GM20431 (cell line): ENCODE data around the gene ARL6IP1.
"Not testable (repeated sequence)": the region's sequence is repeated elsewhere in the genome, so short reads cannot be mapped to it uniquely, and the experiment has no call there.

Source experiments
- in situ Hi-C: fragments of 300-500 bp; cut with MseI, MboI; formaldehyde crosslinking; loops from one replicate; pipeline ENCODE4 v1.15.0; 2020; ENCODE audit warnings: low sequenced_read_pairs; ENCODE audit not compliant: unreplicated experiment

Gene ARL6IP1

GRCh38 chr16:18770336-18770962 lies 30.9 kb downstream of the ARL6IP1 start:
- in situ Hi-C loops = not testable (repeated sequence)

- in situ Hi-C loops = not testable (repeated sequence)
Measured at GRCh38 chr16:18767217-18767616, 34.1 kb downstream of the ARL6IP1 start.

- in situ Hi-C loops = not testable (repeated sequence)
Measured at GRCh38 chr16:18762713-18763112, 38.6 kb downstream of the ARL6IP1 start.

GRCh38 chr16:18759598-18760520 lies 41.5 kb downstream of the ARL6IP1 start:
- in situ Hi-C loops = not testable (repeated sequence)

GRCh38 chr16:18757960-18758660 lies 43.2 kb downstream of the ARL6IP1 start:
- in situ Hi-C loops = not testable (repeated sequence)

GRCh38 chr16:18756639-18757038 lies 44.7 kb downstream of the ARL6IP1 start:
- in situ Hi-C loops = not testable (repeated sequence)

- in situ Hi-C loops = not testable (repeated sequence)
Measured at GRCh38 chr16:18742870-18743269, 58.5 kb downstream of the ARL6IP1 start.
